ENCODE data around the gene FNDC1.

FNDC1 gene

GRCh38 chr6:159148641-159149040 lies 20.6 kb upstream of the FNDC1 start:
- Mint-ChIP-seq H3K4me3 (no peak overlapping the region), H3K36me3 (no peaks in the 10 kb centered on the region), H3K27me3 (no peaks in the 10 kb centered on the region), H3K9me3 (peaks cover 5% of the 10 kb centered on the region), H3K27ac (no peak overlapping the region), H3K4me1 (peaks cover 7% of the 10 kb centered on the region)
- ATAC-seq, result no peak

- Mint-ChIP-seq H3K4me1 (peaks cover 7% of the 10 kb centered on the region), H3K36me3 (no peaks in the 10 kb centered on the region), H3K9me3 (peaks cover 3% of the 10 kb centered on the region), H3K27me3 (no peaks in the 10 kb centered on the region), H3K4me3 (no peak overlapping the region), H3K27ac (no peak overlapping the region)
- ATAC-seq, result no peak
These were observed 19.6 kb upstream of the FNDC1 start for GRCh38 chr6:159149641-159150040.

- H3K9me3 Mint-ChIP-seq, result peaks cover 8% of the 10 kb centered on the region
- ATAC-seq, result no peak
- H3K4me1 Mint-ChIP-seq, result peaks cover 7% of the 10 kb centered on the region
- no peaks in the 10 kb centered on the region for H3K36me3 Mint-ChIP-seq
- H3K27me3 Mint-ChIP-seq, result no peaks in the 10 kb centered on the region
- no peak overlapping the region for H3K4me3 Mint-ChIP-seq
- no peak overlapping the region for H3K27ac Mint-ChIP-seq
These were observed 17.8 kb upstream of the FNDC1 start for GRCh38 chr6:159151266-159151855.

DNA sequence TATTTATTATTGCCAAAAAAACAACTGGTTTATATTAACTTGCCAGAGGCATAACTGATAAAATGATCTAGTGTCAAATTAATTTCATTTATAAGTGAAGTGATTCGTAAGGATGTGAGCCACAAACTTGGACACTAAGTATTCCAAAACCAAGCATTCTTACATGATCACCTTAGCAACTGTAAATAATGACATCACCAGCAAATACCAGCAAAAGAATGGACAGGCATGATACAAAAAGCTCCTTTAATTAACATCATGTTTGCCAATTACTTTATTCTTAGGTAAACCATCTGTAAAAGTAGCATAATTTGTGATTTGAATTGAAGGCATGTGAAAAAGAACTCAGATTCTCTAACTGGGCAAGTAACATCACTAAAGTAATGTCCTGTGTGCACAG lies 17.2 kb upstream of the FNDC1 start:
- Mint-ChIP-seq H3K27me3 (peaks cover 1% of the 10 kb centered on the region), H3K4me3 (no peak overlapping the region), H3K9me3 (peaks cover 8% of the 10 kb centered on the region), H3K27ac (no peak overlapping the region), H3K36me3 (no peaks in the 10 kb centered on the region), H3K4me1 (peaks cover 7% of the 10 kb centered on the region)
- no peak for ATAC-seq

GRCh38 chr6:159152782-159153181 lies 16.4 kb upstream of the FNDC1 start:
- Mint-ChIP-seq H3K4me3 (no peak overlapping the region), H3K27ac (no peak overlapping the region), H3K4me1 (peaks cover 7% of the 10 kb centered on the region), H3K27me3 (peaks cover 8% of the 10 kb centered on the region), H3K9me3 (peaks cover 9% of the 10 kb centered on the region), H3K36me3 (no peaks in the 10 kb centered on the region)
- ATAC-seq, result no peak

DNA sequence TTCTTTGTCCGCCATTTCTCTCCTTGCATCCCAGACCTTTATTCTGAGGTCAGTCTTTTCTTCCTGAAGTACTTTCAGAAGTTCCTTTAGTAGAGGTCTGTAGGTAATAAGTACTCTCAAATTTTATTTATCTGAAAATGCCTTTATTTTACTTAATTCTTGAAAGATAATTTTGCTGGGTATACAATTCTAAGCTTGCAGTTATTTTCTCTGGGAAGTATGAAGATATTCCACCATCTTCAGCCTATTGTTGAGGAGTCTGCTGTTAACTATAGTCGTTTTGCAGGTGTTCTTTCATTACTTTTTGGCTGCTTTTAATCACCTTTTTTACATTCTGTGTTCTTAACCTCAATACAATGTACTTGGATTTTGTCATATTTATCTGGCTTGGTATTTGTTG lies 13.5 kb upstream of the FNDC1 start:
- Mint-ChIP-seq H3K27ac (no peak overlapping the region), H3K27me3 (peaks cover 28% of the 10 kb centered on the region), H3K9me3 (peaks cover 9% of the 10 kb centered on the region), H3K4me1 (peaks cover 7% of the 10 kb centered on the region), H3K4me3 (no peak overlapping the region), H3K36me3 (no peaks in the 10 kb centered on the region)
- ATAC-seq, result no peak

DNA sequence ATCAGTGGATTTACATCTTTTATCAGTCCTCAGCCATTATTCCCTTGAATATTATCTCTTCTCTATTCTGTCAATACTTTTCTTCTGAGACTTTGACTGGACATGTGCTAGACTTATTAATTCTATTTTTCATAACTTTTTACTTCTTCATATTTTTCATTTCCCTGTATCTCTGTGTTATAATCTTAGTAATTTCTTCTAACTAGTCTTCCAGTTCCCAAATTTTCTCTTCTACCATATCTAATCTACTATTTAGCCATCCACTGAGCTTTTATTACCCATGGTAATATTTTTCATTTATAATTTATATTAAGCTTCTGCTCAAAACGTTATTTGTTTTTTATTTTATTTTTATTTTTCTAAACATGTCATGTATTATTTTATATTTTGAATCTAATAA lies 13.1 kb upstream of the FNDC1 start:
- H3K9me3 Mint-ChIP-seq, result peaks cover 9% of the 10 kb centered on the region
- H3K4me3 Mint-ChIP-seq, result no peak overlapping the region
- H3K36me3 Mint-ChIP-seq, result no peaks in the 10 kb centered on the region
- H3K27ac Mint-ChIP-seq, result no peak overlapping the region
- H3K4me1 Mint-ChIP-seq, result peaks cover 5% of the 10 kb centered on the region
- peaks cover 28% of the 10 kb centered on the region for H3K27me3 Mint-ChIP-seq
- no peak for ATAC-seq

- Mint-ChIP-seq H3K4me1 (no peaks in the 10 kb centered on the region), H3K9me3 (peaks cover 9% of the 10 kb centered on the region), H3K27ac (no peak overlapping the region), H3K4me3 (no peak overlapping the region), H3K27me3 (peaks cover 39% of the 10 kb centered on the region), H3K36me3 (no peaks in the 10 kb centered on the region)
- ATAC-seq, result no peak
These were observed 11.8 kb upstream of the FNDC1 start for GRCh38 chr6:159157431-159157830.

GRCh38 chr6:159161839-159162238 lies 7.4 kb upstream of the FNDC1 start:
- Mint-ChIP-seq H3K4me3 (no peak overlapping the region), H3K4me1 (no peaks in the 10 kb centered on the region), H3K36me3 (no peaks in the 10 kb centered on the region), H3K27me3 (peaks cover 76% of the 10 kb centered on the region), H3K27ac (no peak overlapping the region), H3K9me3 (peaks cover 4% of the 10 kb centered on the region)
- ATAC-seq, result no peak

- H3K36me3 Mint-ChIP-seq, result no peaks in the 10 kb centered on the region
- no peak for ATAC-seq
- no peak overlapping the region for H3K27ac Mint-ChIP-seq
- no peak overlapping the region for H3K4me3 Mint-ChIP-seq
- H3K27me3 Mint-ChIP-seq, result peaks cover 78% of the 10 kb centered on the region
- H3K9me3 Mint-ChIP-seq, result no peaks in the 10 kb centered on the region
- H3K4me1 Mint-ChIP-seq, result peaks cover 17% of the 10 kb centered on the region
These were observed 5.3 kb upstream of the FNDC1 start for GRCh38 chr6:159163901-159164370.

GRCh38 chr6:159168536-159169192 lies 536 bp upstream of the FNDC1 start:
- H3K9me3 Mint-ChIP-seq, result no peaks in the 10 kb centered on the region
- no peaks in the 10 kb centered on the region for H3K36me3 Mint-ChIP-seq
- H3K27ac Mint-ChIP-seq, result no peak overlapping the region
- peak; percentile 4 for ATAC-seq
- H3K27me3 Mint-ChIP-seq, result peaks cover 88% of the 10 kb centered on the region
- H3K4me3 Mint-ChIP-seq, result peak overlapping the region; percentile 70
- H3K4me1 Mint-ChIP-seq, result peaks cover 33% of the 10 kb centered on the region

GRCh38 chr6:159169557-159170332 lies 545 bp downstream of the FNDC1 start:
- H3K36me3 Mint-ChIP-seq, result no peaks in the 10 kb centered on the region
- peaks cover 41% of the 10 kb centered on the region for H3K4me1 Mint-ChIP-seq
- H3K27me3 Mint-ChIP-seq, result peaks cover 92% of the 10 kb centered on the region
- peak; percentile 53 for ATAC-seq
- H3K4me3 Mint-ChIP-seq, result peak overlapping the region; percentile 65
- H3K27ac Mint-ChIP-seq, result no peak overlapping the region
- no peaks in the 10 kb centered on the region for H3K9me3 Mint-ChIP-seq

GRCh38 chr6:159170333-159170672 lies 1.1 kb downstream of the FNDC1 start:
- H3K27ac Mint-ChIP-seq, result no peak overlapping the region
- H3K4me1 Mint-ChIP-seq, result peaks cover 41% of the 10 kb centered on the region
- ATAC-seq, result no peak
- no peaks in the 10 kb centered on the region for H3K9me3 Mint-ChIP-seq
- H3K4me3 Mint-ChIP-seq, result no peak overlapping the region
- no peaks in the 10 kb centered on the region for H3K36me3 Mint-ChIP-seq
- peaks cover 87% of the 10 kb centered on the region for H3K27me3 Mint-ChIP-seq

DNA sequence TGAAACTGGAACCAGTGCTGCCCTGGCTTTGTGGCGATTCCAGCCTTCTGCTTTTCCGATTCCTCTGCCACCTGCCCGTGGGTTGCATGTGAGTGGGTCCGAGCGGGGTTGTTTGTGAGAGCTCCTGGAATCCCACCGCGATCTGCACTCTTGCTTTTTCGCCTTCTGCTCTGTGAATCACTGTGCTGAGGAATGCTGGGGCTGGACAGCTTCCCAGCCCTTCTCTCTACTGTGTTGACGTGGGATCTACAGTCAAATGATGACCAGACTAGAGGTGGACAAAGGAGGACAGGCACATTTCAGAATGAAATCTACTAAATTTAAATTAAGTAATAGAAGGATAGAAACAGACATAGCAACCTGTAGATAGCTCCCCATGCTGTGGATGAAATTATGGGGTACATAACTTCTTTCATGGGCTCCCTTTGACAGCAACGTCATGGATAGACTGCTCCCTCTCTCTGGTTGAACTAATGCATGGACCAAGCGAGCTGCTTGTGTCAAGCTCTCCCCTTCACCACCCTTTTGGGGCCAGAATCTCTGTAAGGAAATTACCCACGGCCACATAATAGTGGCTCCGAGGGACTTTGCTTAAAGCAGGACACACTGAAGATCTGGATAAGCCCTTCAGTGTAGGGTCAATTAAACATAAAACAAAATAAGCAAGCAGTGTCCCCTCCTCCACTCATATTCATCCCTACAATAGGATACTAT lies 2.0 kb downstream of the FNDC1 start:
- ATAC-seq, result no peak
- Mint-ChIP-seq H3K27ac (no peak overlapping the region), H3K36me3 (no peaks in the 10 kb centered on the region), H3K4me1 (peaks cover 41% of the 10 kb centered on the region), H3K27me3 (peaks cover 78% of the 10 kb centered on the region), H3K4me3 (no peak overlapping the region), H3K9me3 (no peaks in the 10 kb centered on the region)

GRCh38 chr6:159172091-159172491 lies 2.9 kb downstream of the FNDC1 start:
- no peak overlapping the region for H3K4me3 Mint-ChIP-seq
- no peak overlapping the region for H3K27ac Mint-ChIP-seq

More at GRCh38 chr6:159172091-159172491, 2.9 kb downstream of the FNDC1 start:
- no peak for ATAC-seq
- H3K27me3 Mint-ChIP-seq, result peaks cover 69% of the 10 kb centered on the region
- peaks cover 41% of the 10 kb centered on the region for H3K4me1 Mint-ChIP-seq
- no peaks in the 10 kb centered on the region for H3K9me3 Mint-ChIP-seq
- no peaks in the 10 kb centered on the region for H3K36me3 Mint-ChIP-seq
